ENCODE data around the gene ANP32E.
A peak's percentile ranks its signal among the peaks of the same experiment; 100 is the strongest.
"Not testable (repeated sequence)": the region's sequence is repeated elsewhere in the genome, so short reads cannot be mapped to it uniquely, and the experiment has no call there.

Gene ANP32E

GRCh38 chr1:150208460-150208859, 27.5 kb downstream of the ANP32E start:
- H4K91ac ChIP-seq (ENCODE audit: low read length); H3K14ac ChIP-seq (ENCODE audit: low read length in 2 of 2); H3K4me2 ChIP-seq (ENCODE audit: low read length, poor library complexity, severe bottlenecking): not testable (repeated sequence)

GRCh38 chr1:150207281-150207971, 28.5 kb downstream of the ANP32E start:
- Histone ChIP-seq H3K36me3 (ENCODE audit: control insufficient read depth in 1 of 2, insufficient read depth in 2 of 2, low read depth in 1 of 2, low read length in 2 of 2) (no peaks in the 10 kb centered on the region), H3K4ac (ENCODE audit: low read depth in 1 of 2, low read length in 2 of 2) (no peak overlapping the region), H3K4me2 (ENCODE audit: low read length, poor library complexity, severe bottlenecking) (no peak overlapping the region), H2BK120ac (ENCODE audit: low read depth, low read length) (no peak overlapping the region), H3K14ac (ENCODE audit: low read length in 2 of 2) (no peak overlapping the region), H2AK5ac (ENCODE audit: low read length, severe bottlenecking) (no peak overlapping the region), H2BK5ac (ENCODE audit: low read depth, low read length, poor library complexity, severe bottlenecking) (no peak overlapping the region), H3K9ac (ENCODE audit: low read length) (no peak overlapping the region), H3K4me3 (ENCODE audit: insufficient read depth in 1 of 2, low read depth in 1 of 2, low read length in 2 of 2) (no peak overlapping the region), H2AFZ (ENCODE audit: low read depth, low read length) (no peak overlapping the region), H3K27ac (ENCODE audit: low read length, poor library complexity, severe bottlenecking) (no peak overlapping the region), H3K27me3 (ENCODE audit: control insufficient read depth in 1 of 2, insufficient read depth in 1 of 2, low read length in 2 of 2) (no peaks in the 10 kb centered on the region), H3K18ac (ENCODE audit: low read depth in 1 of 2, low read length in 2 of 2) (no peak overlapping the region), H3K9me3 (ENCODE audit: control insufficient read depth, low read length) (no peaks in the 10 kb centered on the region), H3K23ac (ENCODE audit: low read length in 2 of 2) (no peak overlapping the region), H2BK12ac (ENCODE audit: low read length in 2 of 2) (no peak overlapping the region), H3K79me1 (replicated peaks; ENCODE audit: low read length, poor library complexity, severe bottlenecking) (no peaks in the 10 kb centered on the region), H2BK15ac (ENCODE audit: low read depth, poor library complexity, severe bottlenecking) (no peak overlapping the region), H4K91ac (ENCODE audit: low read length) (no peak overlapping the region), H4K8ac (ENCODE audit: low read length) (no peak overlapping the region), H3K4me1 (ENCODE audit: control insufficient read depth, insufficient read depth, low read depth, low read length) (no peaks in the 10 kb centered on the region)
- WGBS, result 97% methylated on average over 7 of the region's 7 CpGs
- DNase-seq, result no peak

More at GRCh38 chr1:150208460-150208859, 27.5 kb downstream of the ANP32E start:
- H4K8ac ChIP-seq (ENCODE audit: low read length); H3K36me3 ChIP-seq (ENCODE audit: control insufficient read depth in 1 of 2, insufficient read depth in 2 of 2, low read depth in 1 of 2, low read length in 2 of 2); H3K79me1 ChIP-seq (replicated peaks; ENCODE audit: low read length, poor library complexity, severe bottlenecking); H2BK120ac ChIP-seq (ENCODE audit: low read depth, low read length); H3K4me3 ChIP-seq (ENCODE audit: insufficient read depth in 1 of 2, low read depth in 1 of 2, low read length in 2 of 2); H3K27ac ChIP-seq (ENCODE audit: low read length, poor library complexity, severe bottlenecking); H3K23ac ChIP-seq (ENCODE audit: low read length in 2 of 2); H3K4ac ChIP-seq (ENCODE audit: low read depth in 1 of 2, low read length in 2 of 2); DNase-seq; H3K4me1 ChIP-seq (ENCODE audit: control insufficient read depth, insufficient read depth, low read depth, low read length); H3K9me3 ChIP-seq (ENCODE audit: control insufficient read depth, low read length); H3K27me3 ChIP-seq (ENCODE audit: control insufficient read depth in 1 of 2, insufficient read depth in 1 of 2, low read length in 2 of 2); H2BK15ac ChIP-seq (ENCODE audit: low read depth, poor library complexity, severe bottlenecking); H3K9ac ChIP-seq (ENCODE audit: low read length); H2BK5ac ChIP-seq (ENCODE audit: low read depth, low read length, poor library complexity, severe bottlenecking); H2BK12ac ChIP-seq (ENCODE audit: low read length in 2 of 2); H2AK5ac ChIP-seq (ENCODE audit: low read length, severe bottlenecking); H3K18ac ChIP-seq (ENCODE audit: low read depth in 1 of 2, low read length in 2 of 2); H2AFZ ChIP-seq (ENCODE audit: low read depth, low read length): not testable (repeated sequence)
- 97% methylated on average over 5 of the region's 6 CpGs for WGBS

GRCh38 chr1:150196417-150196816, 39.5 kb downstream of the ANP32E start:
- Histone ChIP-seq H3K4me3 (ENCODE audit: insufficient read depth in 1 of 2, low read depth in 1 of 2, low read length in 2 of 2) (no peak overlapping the region), H3K79me1 (replicated peaks; ENCODE audit: low read length, poor library complexity, severe bottlenecking) (no peaks in the 10 kb centered on the region), H4K8ac (ENCODE audit: low read length) (no peak overlapping the region), H3K23ac (ENCODE audit: low read length in 2 of 2) (no peak overlapping the region), H3K27ac (ENCODE audit: low read length, poor library complexity, severe bottlenecking) (no peak overlapping the region), H3K4ac (ENCODE audit: low read depth in 1 of 2, low read length in 2 of 2) (no peak overlapping the region), H2AK5ac (ENCODE audit: low read length, severe bottlenecking) (no peak overlapping the region), H2BK12ac (ENCODE audit: low read length in 2 of 2) (no peak overlapping the region), H2BK120ac (ENCODE audit: low read depth, low read length) (no peak overlapping the region), H3K4me1 (ENCODE audit: control insufficient read depth, insufficient read depth, low read depth, low read length) (peaks cover 1% of the 10 kb centered on the region), H4K91ac (ENCODE audit: low read length) (no peak overlapping the region), H3K36me3 (ENCODE audit: control insufficient read depth in 1 of 2, insufficient read depth in 2 of 2, low read depth in 1 of 2, low read length in 2 of 2) (no peaks in the 10 kb centered on the region), H2BK15ac (ENCODE audit: low read depth, poor library complexity, severe bottlenecking) (no peak overlapping the region), H3K9ac (ENCODE audit: low read length) (no peak overlapping the region), H2BK5ac (ENCODE audit: low read depth, low read length, poor library complexity, severe bottlenecking) (no peak overlapping the region), H3K18ac (ENCODE audit: low read depth in 1 of 2, low read length in 2 of 2) (no peak overlapping the region), H3K14ac (ENCODE audit: low read length in 2 of 2) (no peak overlapping the region), H3K27me3 (ENCODE audit: control insufficient read depth in 1 of 2, insufficient read depth in 1 of 2, low read length in 2 of 2) (no peaks in the 10 kb centered on the region), H3K4me2 (ENCODE audit: low read length, poor library complexity, severe bottlenecking) (no peak overlapping the region), H3K9me3 (ENCODE audit: control insufficient read depth, low read length) (no peaks in the 10 kb centered on the region), H2AFZ (ENCODE audit: low read depth, low read length) (no peak overlapping the region)
- WGBS, result 89% methylated on average over 1 of the region's 1 CpG
- DNase-seq, result no peak

- H3K79me1 ChIP-seq (replicated peaks; ENCODE audit: low read length, poor library complexity, severe bottlenecking), result no peaks in the 10 kb centered on the region
- H2AFZ ChIP-seq (ENCODE audit: low read depth, low read length), result no peak overlapping the region
- no peak overlapping the region for H2BK5ac ChIP-seq (ENCODE audit: low read depth, low read length, poor library complexity, severe bottlenecking)
- no peak overlapping the region for H3K9ac ChIP-seq (ENCODE audit: low read length)
- no peak overlapping the region for H3K4me2 ChIP-seq (ENCODE audit: low read length, poor library complexity, severe bottlenecking)
- H3K4ac ChIP-seq (ENCODE audit: low read depth in 1 of 2, low read length in 2 of 2), result no peak overlapping the region
- peak; percentile 54 for DNase-seq
- peaks cover 1% of the 10 kb centered on the region for H3K4me1 ChIP-seq (ENCODE audit: control insufficient read depth, insufficient read depth, low read depth, low read length)
- no peak overlapping the region for H2BK15ac ChIP-seq (ENCODE audit: low read depth, poor library complexity, severe bottlenecking)
- no peaks in the 10 kb centered on the region for H3K27me3 ChIP-seq (ENCODE audit: control insufficient read depth in 1 of 2, insufficient read depth in 1 of 2, low read length in 2 of 2)
- no peak overlapping the region for H3K4me3 ChIP-seq (ENCODE audit: insufficient read depth in 1 of 2, low read depth in 1 of 2, low read length in 2 of 2)
- H3K27ac ChIP-seq (ENCODE audit: low read length, poor library complexity, severe bottlenecking), result peak overlapping the region; percentile 13
- no peaks in the 10 kb centered on the region for H3K9me3 ChIP-seq (ENCODE audit: control insufficient read depth, low read length)
- H3K18ac ChIP-seq (ENCODE audit: low read depth in 1 of 2, low read length in 2 of 2), result peak overlapping the region in 1 of 2 experiments; percentile 21
- H4K91ac ChIP-seq (ENCODE audit: low read length), result no peak overlapping the region
- H3K14ac ChIP-seq (ENCODE audit: low read length in 2 of 2), result no peak overlapping the region
- H2BK120ac ChIP-seq (ENCODE audit: low read depth, low read length), result no peak overlapping the region
- no peaks in the 10 kb centered on the region for H3K36me3 ChIP-seq (ENCODE audit: control insufficient read depth in 1 of 2, insufficient read depth in 2 of 2, low read depth in 1 of 2, low read length in 2 of 2)
- H2AK5ac ChIP-seq (ENCODE audit: low read length, severe bottlenecking), result peak overlapping the region; percentile 25
- WGBS, result 78% methylated on average over 3 of the region's 4 CpGs
- no peak overlapping the region for H2BK12ac ChIP-seq (ENCODE audit: low read length in 2 of 2)
- H4K8ac ChIP-seq (ENCODE audit: low read length), result peak overlapping the region; percentile 37
- no peak overlapping the region for H3K23ac ChIP-seq (ENCODE audit: low read length in 2 of 2)
Observed at GRCh38 chr1:150194381-150195031, 41.4 kb downstream of the ANP32E start.
